Renal cortical epithelial cell (primary cell): ENCODE data around the gene MGAT5B. TPM values are rescaled to one million over a fixed set of nuclear protein-coding genes. Genes with fewer than 3 reads are reported as not detected.
"Not testable (repeated sequence)": the region's sequence is repeated elsewhere in the genome, so short reads cannot be mapped to it uniquely, and the experiment has no call there.

Source experiments
- DNase-seq: peaks from one replicate; pipeline ENCODE4 v3.0.0-alpha.2; 2011; ENCODE audit warnings: low read depth
- total RNA-seq: library from RNA; depleted of rRNA; stranded (reverse); fragments of >200 nt; gene quantifications from 2 replicates; pipeline ENCODE4 v1.2.3, GENCODE V29; 2014

The MGAT5B gene
- total RNA-seq, 1 donor from 2014 or later = 0.40 TPM

- DNase-seq = no peak
These were observed 80.6 kb downstream of the MGAT5B start for GRCh38 chr17:76948726-76949342.

- DNase-seq = no peak
These were observed 81.9 kb downstream of the MGAT5B start for GRCh38 chr17:76949913-76950695.

GRCh38 chr17:76951375-76951905 is 83.2 kb downstream of the MGAT5B start:
- no peak for DNase-seq

- no peak for DNase-seq
These were observed 84.2 kb downstream of the MGAT5B start for GRCh38 chr17:76952402-76952801.

- DNase-seq = no peak
These were observed 84.9 kb downstream of the MGAT5B start for GRCh38 chr17:76953066-76953465.

- DNase-seq = no peak
These were observed 85.7 kb downstream of the MGAT5B start for GRCh38 chr17:76953946-76954345.

- no peak for DNase-seq
These were observed 87.0 kb downstream of the MGAT5B start for GRCh38 chr17:76955191-76955590.

GRCh38 chr17:76956846-76957540 is 88.8 kb downstream of the MGAT5B start:
- DNase-seq = no peak

GRCh38 chr17:76957678-76958464 is 89.7 kb downstream of the MGAT5B start:
- no peak for DNase-seq

GRCh38 chr17:76958974-76959373 is 90.8 kb downstream of the MGAT5B start:
- DNase-seq = no peak

- DNase-seq = no peak
These were observed 93.7 kb downstream of the MGAT5B start for GRCh38 chr17:76961869-76962268.

GRCh38 chr17:76962858-76963257 is 94.7 kb downstream of the MGAT5B start:
- no peak for DNase-seq

- DNase-seq = no peak
These were observed 97.8 kb downstream of the MGAT5B start for GRCh38 chr17:76966016-76966415.

- DNase-seq = no peak
These were observed 98.4 kb downstream of the MGAT5B start for GRCh38 chr17:76966486-76967181.

GRCh38 chr17:76967762-76968161 is 99.6 kb downstream of the MGAT5B start:
- no peak for DNase-seq

- peak; percentile 28 for DNase-seq
These were observed 100.7 kb downstream of the MGAT5B start for GRCh38 chr17:76968707-76969597.

- peak; percentile 12 for DNase-seq
These were observed 101.5 kb downstream of the MGAT5B start for GRCh38 chr17:76969598-76970172.

GRCh38 chr17:76970228-76970627 is 102.0 kb downstream of the MGAT5B start:
- DNase-seq = not testable (repeated sequence)

- DNase-seq = no peak
These were observed 103.9 kb downstream of the MGAT5B start for GRCh38 chr17:76972046-76972641.
